VCaP (cell line): ENCODE data around the gene SHISA6.

ENCODE experiments used
- H3K27ac ChIP-seq: fragments of 450-650 bp; 2 replicates; pipeline ENCODE4 v1.5.1; 2017
- TF ChIP-seq, protein P1 (sequence below): fragments of 450-650 bp; conservative IDR thresholded peaks from 2 replicates; pipeline ENCODE4 v1.5.1; 2017; ENCODE audit warnings: mild to moderate bottlenecking, moderate library complexity

The SHISA6 gene

GRCh38 chr17:11318207-11318606, 77.2 kb downstream of the SHISA6 start:
- no peak overlapping the region for H3K27ac ChIP-seq
- TF ChIP-seq, protein P1, sequence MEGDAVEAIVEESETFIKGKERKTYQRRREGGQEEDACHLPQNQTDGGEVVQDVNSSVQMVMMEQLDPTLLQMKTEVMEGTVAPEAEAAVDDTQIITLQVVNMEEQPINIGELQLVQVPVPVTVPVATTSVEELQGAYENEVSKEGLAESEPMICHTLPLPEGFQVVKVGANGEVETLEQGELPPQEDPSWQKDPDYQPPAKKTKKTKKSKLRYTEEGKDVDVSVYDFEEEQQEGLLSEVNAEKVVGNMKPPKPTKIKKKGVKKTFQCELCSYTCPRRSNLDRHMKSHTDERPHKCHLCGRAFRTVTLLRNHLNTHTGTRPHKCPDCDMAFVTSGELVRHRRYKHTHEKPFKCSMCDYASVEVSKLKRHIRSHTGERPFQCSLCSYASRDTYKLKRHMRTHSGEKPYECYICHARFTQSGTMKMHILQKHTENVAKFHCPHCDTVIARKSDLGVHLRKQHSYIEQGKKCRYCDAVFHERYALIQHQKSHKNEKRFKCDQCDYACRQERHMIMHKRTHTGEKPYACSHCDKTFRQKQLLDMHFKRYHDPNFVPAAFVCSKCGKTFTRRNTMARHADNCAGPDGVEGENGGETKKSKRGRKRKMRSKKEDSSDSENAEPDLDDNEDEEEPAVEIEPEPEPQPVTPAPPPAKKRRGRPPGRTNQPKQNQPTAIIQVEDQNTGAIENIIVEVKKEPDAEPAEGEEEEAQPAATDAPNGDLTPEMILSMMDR, result no peak

DNA sequence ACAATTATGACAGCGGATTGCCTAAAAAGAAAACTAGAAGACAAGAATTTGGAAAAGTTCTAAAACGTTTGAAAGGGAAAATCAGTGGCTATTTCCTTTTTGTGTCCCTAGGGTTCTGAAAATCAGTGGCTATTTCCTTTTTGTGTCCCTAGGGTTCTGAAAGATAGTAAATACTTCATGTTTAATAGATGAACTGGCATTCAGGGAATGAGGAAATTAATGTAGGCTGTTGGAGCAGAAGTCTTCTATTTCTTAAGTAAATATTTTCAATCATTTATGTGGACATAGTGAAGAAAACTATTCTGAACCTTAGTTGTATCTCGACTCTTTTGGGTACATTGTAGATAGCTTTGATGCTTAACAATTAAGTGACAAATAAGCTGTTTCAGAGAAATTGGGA, 78.9 kb downstream of the SHISA6 start:
- TF ChIP-seq, protein P1, result no peak
- H3K27ac ChIP-seq, result peak overlapping the region; percentile 62

- H3K27ac ChIP-seq, result no peak overlapping the region
- TF ChIP-seq, protein P1, result no peak
These were observed 83.0 kb downstream of the SHISA6 start for GRCh38 chr17:11324021-11324420.

GRCh38 chr17:11324846-11325420, 83.9 kb downstream of the SHISA6 start:
- no peak overlapping the region for H3K27ac ChIP-seq
- TF ChIP-seq, protein P1, result no peak

DNA sequence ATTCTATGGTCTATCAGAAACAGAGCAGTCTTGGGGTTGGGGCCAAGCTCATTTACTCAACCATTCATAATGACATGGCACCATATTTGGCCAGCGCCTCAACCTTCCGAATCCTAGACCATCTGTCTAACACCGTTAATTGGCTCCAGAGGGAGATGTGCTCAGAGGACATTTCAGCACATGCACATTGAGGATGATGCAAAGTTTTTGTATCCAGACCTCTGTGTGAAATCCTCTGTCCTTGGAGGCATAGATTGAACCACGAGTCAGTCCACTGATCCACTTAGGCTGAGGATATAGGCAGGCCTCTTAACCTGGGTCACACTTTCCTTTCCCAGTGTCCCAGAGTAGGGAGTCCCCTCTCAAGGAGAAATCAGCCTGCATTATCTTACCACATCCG, 85.5 kb downstream of the SHISA6 start:
- no peak overlapping the region for H3K27ac ChIP-seq
- TF ChIP-seq, protein P1, result no peak

- no peak overlapping the region for H3K27ac ChIP-seq
- TF ChIP-seq, protein P1, result no peak
These were observed 87.8 kb downstream of the SHISA6 start for GRCh38 chr17:11328770-11329169.

- no peak overlapping the region for H3K27ac ChIP-seq
- TF ChIP-seq, protein P1, result no peak
These were observed 89.0 kb downstream of the SHISA6 start for GRCh38 chr17:11330006-11330405.

DNA sequence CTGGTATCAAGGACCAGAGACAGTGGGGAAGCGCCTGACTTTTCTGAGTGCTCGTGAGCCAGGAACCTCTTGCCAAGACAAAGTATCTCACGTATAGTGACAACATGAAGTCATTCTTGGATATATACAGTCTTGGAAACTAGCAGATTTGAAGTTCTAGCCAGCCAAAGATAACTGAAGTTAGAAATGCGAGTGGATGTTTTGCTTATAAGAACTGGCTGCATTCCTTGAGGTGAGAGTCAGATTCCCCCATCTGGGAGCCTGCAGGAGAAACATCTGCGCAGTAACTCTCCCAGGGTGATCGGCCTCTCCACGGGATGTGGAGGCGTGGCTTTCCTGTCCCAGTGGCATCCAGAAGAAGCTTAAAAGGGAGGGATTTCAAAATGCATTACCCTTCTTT, 89.8 kb downstream of the SHISA6 start:
- TF ChIP-seq, protein P1, result no peak
- no peak overlapping the region for H3K27ac ChIP-seq
